Occipital lobe (tissue), 2 donors: Measurements from ENCODE around the gene ARSK. TPM values are rescaled to one million over a fixed set of nuclear protein-coding genes. Genes with fewer than 3 reads are reported as not detected.

Experiments
- DNase-seq: peaks from one replicate; lab custom pipeline; 2025; lab: John Stamatoyannopoulos, UW
- total RNA-seq: library from RNA; depleted of rRNA; stranded (reverse); fragments of >200 nt; gene quantifications from one replicate; pipeline ENCODE4 v1.2.3, GENCODE V29; 2014

The ARSK gene
- total RNA-seq, result 10.8 TPM

GRCh38 chr5:95554647-95555548 is at the start of gene ARSK, which contains the start of gene SKIC3:
Gene ARSK (plus strand): TSS chr5:95555101. CDS start chr5:95555279, 178 bp downstream.
Gene SKIC3 (minus strand): TSS chr5:95554977. CDS start chr5:95547150, 7,827 bp downstream.
- DNase-seq, result peak; percentile 91

DNA sequence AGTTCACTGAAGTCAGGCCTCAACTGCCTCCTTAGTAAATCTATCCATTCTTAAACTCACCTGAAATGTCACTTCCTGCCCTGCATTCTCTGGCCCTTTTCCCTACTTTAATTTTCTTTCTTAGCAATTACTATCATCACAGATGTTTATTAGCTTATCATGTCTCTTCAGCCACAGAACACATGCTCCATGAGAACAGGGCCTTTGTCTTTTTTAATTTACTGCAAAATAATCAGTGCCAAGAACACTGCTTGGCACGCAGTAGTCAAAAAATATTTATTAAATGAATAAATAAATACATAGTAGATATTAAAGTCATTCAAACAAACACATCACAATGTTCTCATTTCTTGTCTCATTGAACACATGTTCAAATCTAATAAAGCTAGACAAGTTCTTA is 46.4 kb upstream of the ARSK start:
- no peak for DNase-seq

DNA sequence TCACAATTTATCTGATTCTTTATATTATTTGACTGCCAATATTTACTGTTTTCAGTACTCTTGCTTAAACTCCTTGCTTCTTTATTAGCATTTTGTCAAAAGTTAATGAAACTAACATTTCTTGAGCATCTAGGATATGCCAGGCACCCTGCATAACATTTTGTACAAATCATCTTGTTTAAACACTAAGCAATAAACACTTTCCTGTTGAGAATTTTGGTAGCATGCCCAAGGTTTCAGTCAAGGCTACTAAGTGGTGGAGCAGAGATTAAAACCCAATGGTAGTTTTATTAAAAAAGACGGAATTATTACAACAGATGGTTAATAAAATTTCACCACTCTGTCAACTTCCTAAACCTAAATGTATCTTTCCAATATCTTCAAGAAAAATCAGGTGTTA is 43.3 kb upstream of the ARSK start:
- no peak for DNase-seq

DNA sequence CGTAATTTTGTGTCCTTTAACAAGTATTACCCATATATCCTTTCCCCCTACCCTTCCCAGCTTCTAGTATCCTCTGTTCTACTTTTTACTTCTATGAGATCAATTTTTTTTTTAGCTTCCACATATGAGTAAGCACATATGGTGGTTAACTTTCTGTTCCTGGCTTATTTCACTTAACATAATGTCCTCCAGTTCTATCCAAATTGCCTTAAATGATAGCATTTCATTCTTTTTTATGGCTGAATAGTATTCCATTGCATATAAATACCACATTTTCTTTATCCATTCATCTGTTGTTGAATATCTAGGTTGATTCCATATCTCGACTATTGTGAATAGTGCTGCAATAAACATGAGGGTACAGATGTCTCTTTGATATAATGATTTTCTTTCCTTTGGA is 36.5 kb upstream of the ARSK start:
- DNase-seq, result no peak

GRCh38 chr5:95519151-95519550 is 35.8 kb upstream of the ARSK start:
- DNase-seq, result no peak

DNA sequence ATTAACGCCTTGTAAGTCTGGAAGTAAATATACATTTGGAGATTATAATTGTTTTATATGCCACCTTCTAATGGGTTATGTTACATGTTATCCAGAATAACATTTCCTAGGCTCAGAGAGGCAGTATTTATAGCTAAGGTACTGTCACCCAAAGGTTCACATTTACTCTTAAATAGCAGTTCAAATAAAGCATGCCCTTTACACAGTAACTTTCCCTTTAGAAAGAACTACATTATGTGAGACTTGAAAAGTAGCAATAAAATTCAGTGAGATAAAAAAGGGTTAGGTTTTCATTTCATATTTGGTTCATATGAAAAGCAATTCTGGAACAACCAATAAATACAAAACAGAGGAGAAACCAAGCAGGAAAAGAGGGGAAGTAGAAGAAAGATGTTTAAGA is 35.2 kb upstream of the ARSK start:
- DNase-seq, result no peak

DNA sequence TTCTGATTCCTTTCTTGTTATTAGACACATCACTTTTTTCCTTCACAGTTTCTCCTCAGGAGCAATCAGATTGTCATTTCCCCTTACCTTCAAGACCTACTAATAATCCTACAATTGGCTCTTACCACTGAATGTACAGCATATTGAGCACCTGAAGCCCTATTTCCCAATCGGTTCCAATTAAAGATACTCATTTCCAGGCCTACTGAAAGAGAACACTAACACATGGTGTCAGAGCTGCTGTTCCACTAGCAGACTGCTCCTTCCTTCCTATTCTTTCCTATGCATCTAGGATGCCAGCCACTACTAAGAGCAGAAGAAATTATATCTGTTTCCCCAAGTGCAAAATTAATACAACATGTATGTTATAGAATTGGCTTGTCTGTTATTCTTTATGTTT is 34.7 kb upstream of the ARSK start:
- DNase-seq, result no peak

GRCh38 chr5:95524423-95524822 is 30.5 kb upstream of the ARSK start:
- no peak for DNase-seq

DNA sequence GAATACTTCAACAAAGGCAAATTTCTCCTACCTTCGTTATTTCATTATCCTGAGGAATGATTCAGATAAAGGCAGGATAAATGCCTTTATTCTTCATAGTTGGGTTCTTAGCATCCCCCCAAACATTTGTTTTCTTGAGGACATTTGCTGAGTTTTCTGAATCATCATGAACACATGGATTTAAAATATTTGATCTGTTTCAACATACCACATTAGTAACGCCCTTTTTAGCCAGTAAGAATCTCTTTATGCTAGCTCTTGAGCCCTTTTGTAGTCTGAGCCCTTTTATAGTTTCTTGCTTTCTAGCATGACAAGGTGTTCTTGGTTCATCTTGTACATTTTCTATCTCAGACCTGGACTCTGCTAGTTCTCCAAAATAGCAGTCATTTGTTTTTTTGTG is 28.0 kb upstream of the ARSK start:
- DNase-seq, result no peak

DNA sequence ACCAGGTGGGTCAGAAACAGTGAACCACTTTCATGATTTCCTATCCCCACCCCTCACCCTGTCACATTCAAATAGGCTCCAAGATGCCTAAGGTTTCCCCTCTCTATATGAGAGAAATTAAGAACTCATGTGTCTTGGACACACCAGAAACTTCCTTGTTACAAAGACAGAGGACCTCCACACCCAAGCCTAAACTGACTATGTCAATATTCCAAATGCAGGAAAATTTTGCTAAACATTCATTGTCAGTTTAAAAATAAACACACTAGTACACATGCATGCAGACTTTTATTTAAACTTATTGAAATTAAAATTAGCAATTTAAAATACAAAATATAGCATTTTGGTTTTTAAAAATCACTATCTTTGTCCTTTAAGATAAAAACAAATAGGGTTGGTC is 26.3 kb upstream of the ARSK start:
- no peak for DNase-seq

DNA sequence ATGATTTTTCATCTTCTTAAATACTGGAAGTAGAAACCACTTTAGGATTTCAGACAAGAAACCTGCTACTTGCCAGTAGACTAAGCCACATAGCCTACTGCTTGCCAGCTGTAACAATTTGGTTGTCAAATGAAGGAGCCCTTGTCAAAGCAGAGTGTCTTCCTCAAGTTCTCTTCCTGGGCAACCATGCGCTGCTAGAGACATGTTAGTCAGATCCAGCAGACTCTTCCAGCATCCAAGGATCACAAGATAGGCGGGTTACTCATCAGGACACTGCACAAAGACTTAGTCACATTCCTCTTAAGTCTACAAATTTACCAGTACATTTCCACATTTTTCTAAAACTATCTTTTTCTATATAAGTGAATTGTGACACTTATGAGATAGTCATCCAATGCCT is 24.5 kb upstream of the ARSK start:
- peak; percentile 4 for DNase-seq

DNA sequence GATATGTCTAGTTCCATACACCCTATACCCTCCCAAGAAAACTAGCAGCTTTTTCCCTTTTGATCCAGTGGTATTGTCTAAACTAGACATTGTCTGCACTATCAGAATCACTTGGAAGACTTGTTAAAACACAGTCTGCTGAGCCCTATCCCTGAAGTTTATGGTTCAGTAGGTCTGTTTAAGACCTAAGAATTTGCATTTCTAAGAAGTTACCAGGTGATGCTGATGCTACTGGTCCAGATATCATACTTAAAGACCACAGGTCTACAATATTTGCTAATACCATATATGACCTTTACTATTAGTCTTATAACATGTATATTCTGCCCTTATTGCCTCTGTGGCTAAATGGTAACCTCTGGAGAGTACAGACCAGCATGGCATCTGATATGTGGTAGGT is 23.4 kb upstream of the ARSK start:
- DNase-seq, result no peak

DNA sequence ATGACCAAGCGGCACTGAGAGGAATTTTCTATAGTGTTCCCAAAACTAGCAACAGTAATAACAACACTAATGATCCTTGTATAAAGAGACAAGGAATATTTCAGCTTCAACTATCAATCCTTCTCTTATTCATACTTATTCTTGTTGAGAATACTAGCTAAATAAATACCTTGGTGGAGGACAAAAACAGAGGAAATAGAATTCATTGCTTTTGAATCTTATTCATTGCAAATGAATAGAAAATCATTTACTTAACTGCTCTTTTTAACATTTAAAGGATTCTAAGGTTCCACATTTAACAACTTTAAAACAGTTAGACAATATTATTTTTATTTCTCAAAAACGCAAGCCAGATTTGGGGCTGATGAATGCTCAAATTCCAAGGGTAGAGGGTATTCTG is 22.5 kb upstream of the ARSK start:
- no peak for DNase-seq

DNA sequence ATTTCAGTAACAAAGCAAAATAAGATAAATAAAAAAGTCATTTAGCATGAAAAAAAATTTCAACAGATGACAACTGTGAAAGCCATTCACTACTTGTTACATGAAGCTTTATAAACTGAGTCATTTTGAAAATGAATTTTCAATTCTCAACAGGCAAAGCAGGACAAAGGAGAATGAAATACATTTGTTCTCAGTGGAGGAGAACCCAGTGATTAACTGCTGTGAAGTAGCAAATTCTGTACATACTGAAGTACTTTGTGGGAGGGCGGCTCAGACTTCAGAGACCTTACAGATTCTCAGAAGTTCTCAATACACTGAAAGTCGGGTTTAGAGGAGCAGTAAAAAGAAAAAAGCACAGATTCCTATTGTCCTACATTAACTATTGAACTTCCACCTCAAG is 21.8 kb upstream of the ARSK start:
- no peak for DNase-seq

DNA sequence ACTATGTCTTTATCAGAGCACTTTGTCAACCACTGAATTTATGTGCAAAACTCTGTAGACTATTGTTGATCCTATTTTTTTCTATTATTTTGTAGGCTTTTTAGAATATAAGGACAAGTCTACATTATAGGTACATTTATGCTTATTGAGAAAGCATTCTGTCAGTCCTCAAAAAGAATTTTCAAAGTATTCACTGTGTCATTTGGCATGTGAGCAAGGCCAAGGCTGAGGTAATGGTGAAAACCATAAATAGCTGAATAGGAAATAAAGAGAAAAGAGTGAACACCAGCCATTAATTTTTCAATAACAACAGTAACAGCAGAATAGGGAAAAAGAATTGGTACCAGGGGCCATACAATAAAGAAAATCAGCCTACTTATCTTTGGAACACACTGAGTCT is 21.1 kb upstream of the ARSK start:
- DNase-seq, result no peak

DNA sequence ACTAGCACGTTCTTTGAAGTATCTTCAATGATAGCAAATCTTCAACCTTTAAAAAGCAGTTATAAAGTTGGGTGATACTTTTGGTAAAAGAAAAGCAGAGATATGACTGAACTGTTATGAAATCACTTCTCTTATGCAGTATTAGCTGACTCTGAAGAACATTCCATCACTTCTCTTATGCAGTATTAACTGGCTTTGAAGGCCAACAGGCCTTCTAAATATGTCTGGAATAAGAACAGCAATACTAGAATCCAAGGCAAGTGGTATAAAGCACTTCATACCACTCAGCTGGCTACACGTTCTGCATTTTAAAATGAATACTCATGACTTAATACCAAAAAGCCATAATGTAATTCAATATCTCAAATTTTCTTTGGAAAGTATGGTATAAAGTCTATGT is 17.4 kb upstream of the ARSK start:
- no peak for DNase-seq

- DNase-seq, result no peak
These were observed 11.7 kb upstream of the ARSK start for GRCh38 chr5:95543017-95543705.

DNA sequence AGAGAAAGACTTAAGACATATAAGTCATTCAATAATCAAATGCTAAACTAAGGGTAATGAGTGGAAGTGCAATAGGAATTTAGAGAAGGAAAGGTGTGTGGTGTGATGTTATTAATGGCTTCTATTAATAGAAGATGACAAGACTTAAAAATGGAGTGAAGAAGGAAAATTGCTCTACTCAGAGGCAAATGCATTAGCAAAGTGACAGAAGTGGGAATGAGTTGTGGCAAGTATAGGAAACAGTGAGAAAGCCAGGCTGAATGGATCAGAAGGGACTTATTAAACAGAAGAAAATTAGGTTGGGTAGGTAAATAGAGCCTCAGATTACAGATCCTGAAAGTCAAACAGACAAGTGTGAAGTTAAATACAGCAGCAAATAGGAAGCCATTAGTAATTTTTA is 5.9 kb upstream of the ARSK start:
- DNase-seq, result no peak

DNA sequence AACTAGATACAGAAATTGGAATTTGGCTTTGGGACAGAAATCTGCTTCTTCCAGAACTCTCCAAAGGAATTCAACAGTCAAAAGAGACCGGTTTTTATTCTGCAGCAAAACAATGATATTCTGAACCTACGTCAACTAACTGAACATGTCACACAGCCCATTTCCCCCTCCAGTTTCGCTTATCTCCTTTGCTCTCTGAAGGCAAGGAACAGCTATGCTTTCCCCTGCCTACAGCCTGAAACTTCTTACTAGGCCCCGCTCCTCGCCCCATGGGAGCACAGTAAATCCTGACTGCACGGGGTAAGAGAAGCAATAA is 612 bp upstream of the ARSK start:
- no peak for DNase-seq

- no peak for DNase-seq
These were observed 652 bp downstream of the ARSK start for GRCh38 chr5:95555553-95555952.

- no peak for DNase-seq
These were observed 2.9 kb downstream of the ARSK start for GRCh38 chr5:95557841-95558240.

DNA sequence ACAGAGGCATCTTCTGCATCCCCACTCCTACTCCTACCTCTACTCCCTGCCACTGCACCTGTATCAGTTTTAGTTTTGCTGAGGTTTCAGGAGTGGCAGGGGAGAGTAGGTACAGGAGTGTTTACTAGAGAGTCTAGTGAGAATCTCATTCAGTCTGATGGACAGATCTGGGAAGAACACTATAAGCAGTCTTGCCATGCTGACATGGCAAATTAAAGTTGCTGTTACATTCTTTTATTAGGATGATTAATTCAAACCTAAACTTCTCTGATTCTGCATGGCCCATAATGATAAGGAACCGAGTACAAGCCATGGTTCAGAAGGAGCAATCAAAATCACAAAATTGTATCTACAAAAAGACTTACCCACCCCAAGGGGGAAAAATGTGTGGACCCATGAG is 7.4 kb downstream of the ARSK start:
- DNase-seq, result no peak

GRCh38 chr5:95563367-95563766 is 8.5 kb downstream of the ARSK start:
- no peak for DNase-seq
